CD8-positive, alpha-beta memory T cell (primary cell): ENCODE measurements around the gene FAM168A. TPM values are rescaled to one million over a fixed set of nuclear protein-coding genes. Genes with fewer than 3 reads are reported as not detected.

Experiments used
- CTCF ChIA-PET: fragments of 350-600 bp; sonication (Branson Sonifier 250); formaldehyde crosslinking; loops from one replicate; lab custom pipeline; 2021; ENCODE audit warnings: antibody characterized with exemption; lab: Charles Lee
- POLR2A ChIA-PET: fragments of 350-600 bp; sonication (Branson Sonifier 250); formaldehyde crosslinking; loops from one replicate; lab custom pipeline; 2021; ENCODE audit warnings: antibody characterized with exemption; lab: Charles Lee
- DNase-seq, 5 donors: peaks; one replicate each; pipeline versions ENCODE4 v3.0.0 to v3.0.0-alpha.2; 2020 to 2022; ENCODE audit warnings: mixed read lengths in 1 of 5
- H3K27ac ChIP-seq: one replicate; pipeline ENCODE4 v1.7.0; 2013; ENCODE audit warnings: low read depth, mild to moderate bottlenecking, low read length, moderate library complexity
- H3K27me3 ChIP-seq: 2 replicates; pipeline ENCODE4 v1.7.0; 2013; ENCODE audit warnings: low read length, mild to moderate bottlenecking; ENCODE audit not compliant: insufficient read depth, poor library complexity, severe bottlenecking
- H3K36me3 ChIP-seq: 2 replicates; pipeline ENCODE4 v1.7.0; 2013; ENCODE audit warnings: mild to moderate bottlenecking, low read length, moderate library complexity; ENCODE audit not compliant: insufficient read depth
- H3K4me1 ChIP-seq: 2 replicates; pipeline ENCODE4 v1.7.0; 2013; ENCODE audit warnings: mild to moderate bottlenecking, low read length, moderate library complexity; ENCODE audit not compliant: insufficient read depth
- H3K4me3 ChIP-seq: 2 replicates; pipeline ENCODE4 v1.7.0; 2013; ENCODE audit warnings: mild to moderate bottlenecking, low read length
- H3K9me3 ChIP-seq: 2 replicates; pipeline ENCODE4 v1.7.0; 2013; ENCODE audit warnings: mild to moderate bottlenecking, low read length
- H3K27ac Mint-ChIP-seq, 8 donors: one replicate each; pipeline ENCODE4 v1.8.0; 2020 to 2021; ENCODE audit warnings: mixed read lengths in 8 of 8, mild to moderate bottlenecking in 6 of 8, inconsistent platforms in 3 of 8, moderate library complexity in 3 of 8
- H3K27me3 Mint-ChIP-seq, 2 donors: one replicate each; pipeline ENCODE4 v1.8.0; 2020 to 2021; ENCODE audit warnings: mixed read lengths in 2 of 2, mild to moderate bottlenecking in 1 of 2, moderate library complexity in 1 of 2
- H3K36me3 Mint-ChIP-seq, 3 donors: one replicate each; pipeline ENCODE4 v1.8.0; 2020 to 2021; ENCODE audit warnings: mixed read lengths in 3 of 3, inconsistent platforms in 1 of 3, mild to moderate bottlenecking in 1 of 3
- H3K4me1 Mint-ChIP-seq, 3 donors: one replicate each; pipeline ENCODE4 v1.8.0; 2020 to 2021; ENCODE audit warnings: mixed read lengths in 3 of 3, inconsistent platforms in 1 of 3, mild to moderate bottlenecking in 1 of 3
- H3K4me3 Mint-ChIP-seq, 7 donors: one replicate each; pipeline ENCODE4 v1.8.0; 2020 to 2021; ENCODE audit warnings: mixed read lengths in 7 of 7, mild to moderate bottlenecking in 6 of 7, moderate library complexity in 4 of 7, inconsistent platforms in 2 of 7
- H3K9me3 Mint-ChIP-seq, 5 donors: one replicate each; pipeline ENCODE4 v1.8.0; 2020 to 2022; ENCODE audit warnings: mixed read lengths in 5 of 5, mild to moderate bottlenecking in 3 of 5, moderate library complexity in 2 of 5, inconsistent platforms in 1 of 5
- polyA plus RNA-seq: library from polyadenylated mRNA; unstranded; fragments of 300-500 nt; fragmentation: Illumina TruSeq; gene quantifications from one replicate; pipeline ENCODE4 v1.2.3, GENCODE V29; 2021
- total RNA-seq, 2 experiments: library from RNA; stranded (reverse); gene quantifications; one replicate each; pipeline ENCODE4 v1.2.3, GENCODE V29; 2021

Gene FAM168A
- total and polyA plus RNA-seq, 3 experiments from 2014 or later: 2.5 to 13.1 (median 11.7) TPM

DNA sequence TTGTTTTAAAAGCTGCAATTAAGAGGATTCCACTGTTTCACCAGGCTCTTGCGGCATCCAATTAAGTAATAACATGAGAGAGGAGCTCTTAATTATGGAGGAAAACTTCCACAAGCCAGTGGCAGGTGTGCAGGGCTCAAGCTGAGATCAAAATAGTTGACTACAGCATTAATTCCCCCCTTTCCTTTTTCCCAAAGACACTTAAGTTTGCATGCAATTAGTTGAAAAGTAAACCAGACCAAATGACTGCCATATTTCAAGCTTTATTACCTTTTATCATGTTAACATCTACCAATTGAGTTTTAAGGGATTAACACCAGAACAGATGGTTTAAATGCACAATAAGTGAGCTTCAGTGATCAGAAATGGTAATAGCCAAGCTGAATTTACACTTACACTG, 32.1 kb downstream of the FAM168A start:
- Histone ChIP-seq H3K36me3 (no peaks in the 10 kb centered on the region), H3K9me3 (no peaks in the 10 kb centered on the region), H3K27ac (no peak overlapping the region), H3K4me1 (no peaks in the 10 kb centered on the region), H3K27me3 (no peaks in the 10 kb centered on the region), H3K4me3 (no peak overlapping the region)
- peaks cover 0 to 26% (median 4%) of the 10 kb centered on the region in 3 donors for H3K36me3 Mint-ChIP-seq
- ChIA-PET CTCF (no interaction called here), POLR2A (no interaction called here)
- peaks cover 0 to 16% (median 3%) of the 10 kb centered on the region in 3 donors for H3K4me1 Mint-ChIP-seq
- no peak overlapping the region for H3K27ac Mint-ChIP-seq
- no peaks in the 10 kb centered on the region for H3K9me3 Mint-ChIP-seq
- H3K4me3 Mint-ChIP-seq: no peak overlapping the region
- no peak for DNase-seq
- H3K27me3 Mint-ChIP-seq: no peaks in the 10 kb centered on the region

DNA sequence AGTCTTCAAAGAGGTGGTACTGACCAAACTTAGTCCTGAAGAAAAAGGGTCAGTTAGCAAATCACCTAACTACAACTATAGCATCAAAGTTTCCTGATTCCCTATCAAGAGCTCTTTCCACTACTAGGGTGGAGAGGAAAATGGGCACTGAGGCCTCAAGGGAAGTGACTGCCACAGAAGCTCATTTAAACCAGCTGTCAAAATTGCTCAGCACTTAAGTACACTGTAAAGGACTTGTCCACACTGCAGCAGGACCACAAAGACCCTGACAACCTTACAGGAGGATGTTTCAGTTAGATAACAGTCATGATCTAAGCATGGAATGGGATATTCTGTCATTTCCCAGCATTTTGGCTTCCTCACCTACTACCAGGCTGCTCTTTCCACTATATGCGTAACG, 33.0 kb downstream of the FAM168A start:
- ChIA-PET POLR2A (interaction anchor here (0.6 kb wide), 1 partner anchor 1696 kb away, joined by 3 read pairs; no protein-coding TSS in a partner anchor), CTCF (interaction anchor here (0.6 to 0.7 kb wide), 2 partner anchors 10 to 18 kb away, joined by 3 read pairs; no protein-coding TSS in a partner anchor)
- H3K4me3 Mint-ChIP-seq: no peak overlapping the region
- H3K4me1 Mint-ChIP-seq: peaks cover 0 to 15% (median 3%) of the 10 kb centered on the region in 3 donors
- Histone ChIP-seq H3K27me3 (no peaks in the 10 kb centered on the region), H3K27ac (no peak overlapping the region), H3K9me3 (no peaks in the 10 kb centered on the region), H3K4me3 (no peak overlapping the region), H3K4me1 (no peaks in the 10 kb centered on the region), H3K36me3 (no peaks in the 10 kb centered on the region)
- no peak overlapping the region for H3K27ac Mint-ChIP-seq
- peaks cover 0 to 21% (median 3%) of the 10 kb centered on the region in 3 donors for H3K36me3 Mint-ChIP-seq
- no peak for DNase-seq
- H3K27me3 Mint-ChIP-seq: no peaks in the 10 kb centered on the region
- H3K9me3 Mint-ChIP-seq: no peaks in the 10 kb centered on the region

DNA sequence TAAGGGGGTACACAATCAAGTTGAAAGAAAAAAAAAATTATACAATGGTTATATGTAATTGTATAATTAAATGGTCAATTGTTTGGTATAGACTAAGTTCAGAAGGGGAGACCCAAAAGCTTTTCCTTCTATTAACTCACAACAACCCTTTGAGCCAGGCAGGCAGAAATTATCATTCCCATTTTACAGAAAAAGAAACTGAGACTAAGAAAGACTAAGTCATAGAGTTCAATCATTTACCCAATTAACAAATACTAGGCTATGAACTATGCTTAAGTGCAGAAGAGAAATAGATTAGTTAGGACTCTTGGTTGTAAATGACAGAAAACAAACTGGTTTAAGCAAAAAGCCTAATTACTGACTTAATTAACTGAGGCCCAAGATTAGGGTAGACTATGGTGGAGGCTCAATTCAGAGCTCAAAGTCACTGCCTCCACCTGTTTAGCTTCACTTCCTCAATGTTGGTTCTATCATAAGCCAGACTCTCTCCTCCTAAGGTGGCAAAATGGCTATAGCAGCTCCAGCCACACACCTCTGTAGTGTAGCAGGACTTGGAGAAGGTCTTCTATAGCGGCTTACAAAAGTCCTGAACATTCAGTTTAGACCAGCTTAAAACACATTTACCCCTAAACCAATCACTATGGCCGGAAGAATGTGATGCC, 34.2 kb downstream of the FAM168A start:
- DNase-seq: no peak
- Histone ChIP-seq H3K4me3 (no peak overlapping the region), H3K27me3 (no peaks in the 10 kb centered on the region), H3K27ac (no peak overlapping the region), H3K4me1 (no peaks in the 10 kb centered on the region), H3K9me3 (no peaks in the 10 kb centered on the region), H3K36me3 (no peaks in the 10 kb centered on the region)
- CTCF ChIA-PET: no interaction called here
- H3K4me1 Mint-ChIP-seq: peaks cover 0 to 15% (median 3%) of the 10 kb centered on the region in 3 donors
- H3K36me3 Mint-ChIP-seq: peaks cover 0 to 14% (median 2%) of the 10 kb centered on the region in 3 donors
- POLR2A ChIA-PET: no interaction called here
- no peaks in the 10 kb centered on the region for H3K27me3 Mint-ChIP-seq
- no peaks in the 10 kb centered on the region for H3K9me3 Mint-ChIP-seq
- H3K27ac Mint-ChIP-seq: no peak overlapping the region
- no peak overlapping the region for H3K4me3 Mint-ChIP-seq

DNA sequence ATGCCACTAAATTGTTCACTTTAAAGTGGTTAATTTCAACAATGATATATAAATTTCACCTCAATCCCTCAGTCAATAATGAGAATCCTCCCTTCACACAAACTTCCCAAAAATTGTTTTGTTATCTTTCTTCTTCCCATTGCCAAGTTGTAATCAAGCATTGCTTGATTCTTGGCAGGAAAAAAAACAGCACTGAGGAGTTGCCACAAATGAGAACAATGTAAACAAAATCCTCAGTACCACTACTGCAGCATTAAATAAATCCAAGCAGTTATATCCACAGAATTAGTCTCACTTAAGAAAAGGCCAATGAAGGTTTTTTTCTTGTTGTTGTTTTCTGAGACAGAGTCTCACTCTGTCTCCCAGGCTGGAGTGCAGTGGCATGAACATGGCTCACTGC, 38.2 kb downstream of the FAM168A start:
- Histone ChIP-seq H3K4me1 (no peaks in the 10 kb centered on the region), H3K27me3 (no peaks in the 10 kb centered on the region), H3K4me3 (no peak overlapping the region), H3K27ac (no peak overlapping the region), H3K9me3 (no peaks in the 10 kb centered on the region), H3K36me3 (no peaks in the 10 kb centered on the region)
- no peak overlapping the region for H3K4me3 Mint-ChIP-seq
- no peaks in the 10 kb centered on the region for H3K27me3 Mint-ChIP-seq
- no peak for DNase-seq
- H3K4me1 Mint-ChIP-seq: peaks cover 4 to 8% (median 5%) of the 10 kb centered on the region in 3 donors
- H3K9me3 Mint-ChIP-seq: no peaks in the 10 kb centered on the region
- H3K36me3 Mint-ChIP-seq: peaks cover 6 to 9% (median 7%) of the 10 kb centered on the region in 3 donors
- ChIA-PET POLR2A (no interaction called here), CTCF (no interaction called here)
- peak overlapping the region in 1 of 8 donors; percentile 91 for H3K27ac Mint-ChIP-seq

DNA sequence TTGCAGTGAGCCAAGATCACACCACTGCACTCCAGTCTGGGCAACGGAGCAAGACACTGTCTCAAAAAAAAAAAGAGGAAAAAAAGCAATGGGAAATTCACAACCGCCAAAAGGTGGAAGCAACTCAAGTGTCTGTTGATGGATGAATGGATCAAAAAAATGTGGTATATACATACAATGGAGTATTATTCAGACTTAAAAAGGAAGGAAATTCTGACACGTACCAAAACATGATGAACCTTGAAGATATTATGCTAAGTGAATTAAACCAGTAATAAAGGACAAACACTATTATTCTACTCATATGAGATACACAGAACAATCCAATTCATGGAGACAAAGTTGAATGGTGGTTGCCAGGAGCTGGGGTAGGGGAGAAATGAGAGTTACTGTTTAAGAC, 40.9 kb downstream of the FAM168A start:
- Histone ChIP-seq H3K9me3 (no peaks in the 10 kb centered on the region), H3K4me3 (no peak overlapping the region), H3K27ac (no peak overlapping the region), H3K4me1 (no peaks in the 10 kb centered on the region), H3K36me3 (no peaks in the 10 kb centered on the region), H3K27me3 (no peaks in the 10 kb centered on the region)
- H3K4me3 Mint-ChIP-seq: no peak overlapping the region
- H3K36me3 Mint-ChIP-seq: peaks cover 6 to 12% (median 7%) of the 10 kb centered on the region in 3 donors
- no peak for DNase-seq
- no peak overlapping the region for H3K27ac Mint-ChIP-seq
- CTCF ChIA-PET: no interaction called here
- H3K9me3 Mint-ChIP-seq: no peaks in the 10 kb centered on the region
- peaks cover 3 to 9% (median 7%) of the 10 kb centered on the region in 3 donors for H3K4me1 Mint-ChIP-seq
- POLR2A ChIA-PET: no interaction called here
- H3K27me3 Mint-ChIP-seq: no peaks in the 10 kb centered on the region

DNA sequence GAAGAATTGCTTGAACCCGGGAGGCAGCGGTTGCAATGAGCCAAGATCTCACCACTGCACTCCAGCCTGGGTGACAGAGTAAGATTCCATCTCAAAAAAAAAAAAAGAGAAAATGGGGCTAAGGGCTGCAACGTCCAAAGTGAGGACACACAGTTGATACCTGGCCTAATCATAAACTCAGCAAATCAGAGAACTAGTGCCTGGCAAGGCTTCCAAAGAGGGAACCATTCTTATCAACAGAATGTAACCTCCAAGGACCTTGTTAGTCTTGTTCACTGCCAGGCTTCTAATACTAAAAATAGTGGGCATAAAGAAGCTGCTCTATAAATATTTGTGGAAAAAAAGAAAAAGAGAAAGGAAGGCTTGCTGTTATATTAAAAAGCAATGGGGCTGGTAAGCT, 42.3 kb downstream of the FAM168A start:
- Histone ChIP-seq H3K27me3 (no peaks in the 10 kb centered on the region), H3K4me3 (no peak overlapping the region), H3K27ac (no peak overlapping the region), H3K36me3 (no peaks in the 10 kb centered on the region), H3K4me1 (peaks cover 10% of the 10 kb centered on the region), H3K9me3 (no peaks in the 10 kb centered on the region)
- no peak overlapping the region for H3K4me3 Mint-ChIP-seq
- H3K27ac Mint-ChIP-seq: no peak overlapping the region
- DNase-seq: no peak
- H3K27me3 Mint-ChIP-seq: no peaks in the 10 kb centered on the region
- peaks cover 15 to 23% (median 21%) of the 10 kb centered on the region in 3 donors for H3K4me1 Mint-ChIP-seq
- CTCF ChIA-PET: no interaction called here
- H3K9me3 Mint-ChIP-seq: no peaks in the 10 kb centered on the region
- H3K36me3 Mint-ChIP-seq: peaks cover 7 to 12% (median 7%) of the 10 kb centered on the region in 3 donors
- POLR2A ChIA-PET: no interaction called here

DNA sequence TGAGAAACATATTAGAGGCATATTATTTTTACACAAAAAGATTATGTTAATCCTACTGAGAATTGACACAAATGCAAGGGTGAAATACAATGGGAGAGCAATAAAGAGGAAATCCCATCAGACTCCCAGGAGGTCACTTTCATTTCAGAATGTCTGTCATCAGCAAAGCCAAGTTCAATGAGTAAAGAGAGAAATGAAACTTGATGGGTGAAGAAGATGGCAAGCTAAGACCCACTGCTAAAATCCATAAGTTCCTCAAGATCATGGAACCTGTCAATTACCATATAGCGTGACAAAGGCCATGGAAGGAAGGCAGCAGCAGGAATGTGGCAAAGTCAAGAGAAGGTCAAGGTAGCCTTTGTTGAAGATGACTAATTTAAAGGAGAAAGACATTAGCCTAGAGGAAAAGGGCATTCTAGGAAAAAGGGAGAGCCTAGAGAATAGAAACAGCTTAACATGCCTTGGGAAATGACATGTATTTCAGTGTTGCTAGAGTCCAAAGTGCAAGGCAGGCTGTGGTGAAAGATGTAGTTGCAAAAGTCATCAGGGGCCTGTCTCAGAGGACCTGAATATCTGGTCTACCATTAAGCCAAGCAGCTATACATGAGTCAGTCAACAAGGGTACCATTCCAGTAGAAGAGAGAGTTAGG, 43.1 kb downstream of the FAM168A start:
- H3K27me3 ChIP-seq: no peaks in the 10 kb centered on the region
- no peak overlapping the region for H3K27ac ChIP-seq
- DNase-seq: no peak
- no peaks in the 10 kb centered on the region for H3K9me3 ChIP-seq
- peaks cover 10% of the 10 kb centered on the region for H3K4me1 ChIP-seq
- no peak overlapping the region for H3K27ac Mint-ChIP-seq
- no peak overlapping the region for H3K4me3 ChIP-seq
- H3K27me3 Mint-ChIP-seq: no peaks in the 10 kb centered on the region
- no peaks in the 10 kb centered on the region for H3K36me3 ChIP-seq
- H3K9me3 Mint-ChIP-seq: no peaks in the 10 kb centered on the region
- CTCF ChIA-PET: no interaction called here
- H3K36me3 Mint-ChIP-seq: peaks cover 7 to 12% (median 7%) of the 10 kb centered on the region in 3 donors
- POLR2A ChIA-PET: no interaction called here
- H3K4me3 Mint-ChIP-seq: no peak overlapping the region
- peaks cover 21 to 29% (median 28%) of the 10 kb centered on the region in 3 donors for H3K4me1 Mint-ChIP-seq

DNA sequence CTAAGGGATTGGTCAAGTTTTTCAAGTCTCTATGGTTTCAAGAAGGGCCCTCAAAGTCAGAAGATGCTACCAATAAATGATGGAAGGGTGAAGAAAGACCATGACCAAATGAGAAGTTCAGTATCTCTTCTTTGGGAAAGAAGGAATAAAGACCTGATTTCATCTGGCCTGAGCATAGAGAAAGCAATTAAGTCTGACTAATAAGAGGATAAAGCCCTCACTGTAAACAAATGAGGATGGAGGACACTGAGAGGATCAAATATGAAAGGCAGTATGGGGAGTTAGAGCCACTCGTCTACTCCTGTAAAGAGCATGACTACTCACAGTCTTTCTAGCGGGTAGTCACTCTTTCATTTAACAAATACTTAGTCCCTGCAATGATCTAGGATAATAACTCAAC, 44.6 kb downstream of the FAM168A start:
- no peak overlapping the region for H3K4me3 Mint-ChIP-seq
- no peak for DNase-seq
- Histone ChIP-seq H3K4me3 (no peak overlapping the region), H3K36me3 (no peaks in the 10 kb centered on the region), H3K9me3 (no peaks in the 10 kb centered on the region), H3K27ac (no peak overlapping the region), H3K4me1 (peaks cover 10% of the 10 kb centered on the region), H3K27me3 (no peaks in the 10 kb centered on the region)
- POLR2A ChIA-PET: no interaction called here
- CTCF ChIA-PET: no interaction called here
- H3K9me3 Mint-ChIP-seq: no peaks in the 10 kb centered on the region
- H3K27ac Mint-ChIP-seq: no peak overlapping the region
- peaks cover 5 to 12% (median 7%) of the 10 kb centered on the region in 3 donors for H3K36me3 Mint-ChIP-seq
- no peaks in the 10 kb centered on the region for H3K27me3 Mint-ChIP-seq
- H3K4me1 Mint-ChIP-seq: peaks cover 24 to 33% (median 29%) of the 10 kb centered on the region in 3 donors
